Embryonic facial prominence (tissue), 1 donor: ENCODE data around the gene ADARB2.

Experiments
- DNase-seq: peaks from one replicate; pipeline ENCODE4 v3.0.0-alpha.2; 2016; ENCODE audit errors: extremely low spot score

Gene ADARB2

DNA sequence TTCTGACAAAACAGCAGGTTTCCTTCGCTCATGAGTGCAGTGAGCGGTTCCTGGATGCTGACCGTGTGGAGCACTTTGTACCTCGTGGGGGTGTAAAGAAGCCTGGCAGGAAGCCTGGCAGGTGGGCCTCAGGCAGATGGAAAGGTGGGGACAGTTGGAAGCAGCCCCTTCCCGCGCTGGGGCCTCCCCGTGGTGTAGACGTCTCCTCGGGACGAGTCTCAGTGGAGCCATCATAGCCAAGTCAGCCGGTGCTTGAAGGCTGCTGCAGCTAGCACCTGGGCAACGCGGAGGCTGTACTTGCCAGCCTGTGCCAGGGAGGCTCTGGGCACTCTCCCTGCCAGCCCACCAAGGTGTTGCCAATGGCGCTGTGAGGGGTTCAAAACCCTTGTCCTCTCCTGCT, 526.7 kb downstream of the ADARB2 start:
- DNase-seq: no peak

- no peak for DNase-seq
These were observed 527.9 kb downstream of the ADARB2 start for GRCh38 chr10:1209355-1209979.

DNA sequence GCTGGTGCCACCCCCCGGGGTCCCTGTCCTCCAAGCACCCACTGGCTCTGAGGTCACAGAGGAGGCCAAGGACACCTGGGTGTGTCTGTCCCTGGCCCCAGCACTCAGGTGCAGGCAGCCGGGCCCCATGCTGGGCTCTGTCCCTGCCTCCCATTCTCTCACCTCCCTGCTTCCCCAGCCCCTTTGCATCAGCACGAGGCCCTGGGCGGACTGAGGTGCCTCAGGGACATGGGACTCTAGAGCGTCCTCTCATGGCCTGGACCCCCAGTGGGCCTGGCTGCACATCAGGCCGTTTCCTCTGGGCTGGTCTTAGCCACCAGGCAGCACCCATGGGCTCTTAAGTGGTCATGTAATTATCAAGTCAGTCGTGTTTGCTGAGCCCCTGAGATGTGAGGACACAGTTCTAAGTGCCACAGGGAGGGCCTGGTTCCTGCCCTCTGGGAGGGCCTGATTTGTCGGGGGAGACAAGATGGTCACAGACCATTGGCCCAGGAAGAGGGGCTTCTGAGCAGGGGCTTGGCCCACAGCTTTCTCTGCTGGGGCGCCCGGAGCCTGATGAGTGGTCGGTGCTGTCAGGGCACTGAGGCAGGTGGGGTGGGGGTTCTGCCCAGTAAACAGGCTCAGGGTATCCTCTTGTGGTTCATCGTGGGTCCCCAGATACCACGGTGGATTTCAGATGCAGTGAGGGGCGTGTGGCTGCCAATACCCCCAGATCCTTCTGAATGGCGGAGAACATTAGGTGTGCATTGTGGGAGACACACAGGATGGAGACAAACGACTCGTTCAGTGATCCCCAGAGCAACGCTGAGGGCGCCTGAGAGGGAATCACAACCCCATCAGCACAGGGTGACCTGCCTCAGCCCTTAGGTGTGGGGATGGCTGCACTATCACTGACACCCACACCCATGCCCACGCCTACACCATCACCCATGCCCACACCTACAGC, 528.7 kb downstream of the ADARB2 start:
- no peak for DNase-seq

DNA sequence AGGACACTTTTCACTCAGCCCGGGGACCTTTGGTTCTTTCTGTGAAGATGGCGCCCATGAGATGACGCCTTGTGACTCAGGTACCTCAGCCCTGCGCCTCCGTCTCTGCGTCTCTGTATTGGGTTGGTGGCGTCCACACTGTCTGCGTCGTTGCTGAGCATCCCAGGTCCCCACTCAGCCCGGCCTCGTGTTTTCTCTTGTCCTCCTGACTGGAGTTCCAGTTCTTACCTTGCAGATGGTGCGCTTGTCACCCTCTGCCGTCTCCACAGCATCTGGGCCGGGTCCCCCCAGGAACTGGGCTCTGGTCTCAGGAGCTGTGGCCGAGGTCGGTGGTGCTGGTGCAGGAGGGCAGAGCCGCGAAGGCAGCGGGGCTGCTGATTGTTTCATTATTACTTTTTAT, 530.7 kb downstream of the ADARB2 start:
- no peak for DNase-seq

DNA sequence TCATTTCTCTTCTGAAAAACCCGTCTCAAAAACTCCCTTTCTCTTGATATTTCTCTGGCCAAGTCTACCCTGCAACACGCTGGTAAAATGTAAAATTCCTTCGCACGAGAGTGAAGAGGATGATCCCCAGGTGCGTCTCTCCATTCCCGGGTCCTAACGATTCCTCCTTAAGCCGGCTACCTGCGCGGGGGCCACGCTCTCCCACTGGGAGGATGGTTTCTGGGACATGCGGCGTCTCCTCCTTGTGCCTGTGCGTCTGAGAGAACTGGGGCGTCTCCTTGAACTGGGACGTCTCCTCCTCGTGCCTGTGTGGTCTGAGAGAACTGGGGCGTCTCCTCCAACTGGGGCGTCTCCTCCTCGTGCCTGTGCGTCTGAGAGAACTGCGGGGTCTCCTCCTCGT, 531.2 kb downstream of the ADARB2 start:
- DNase-seq: no peak

GRCh38 chr10:1205450-1206030, 531.8 kb downstream of the ADARB2 start:
- no peak for DNase-seq

GRCh38 chr10:1204434-1205326, 532.6 kb downstream of the ADARB2 start:
- DNase-seq: no peak

DNA sequence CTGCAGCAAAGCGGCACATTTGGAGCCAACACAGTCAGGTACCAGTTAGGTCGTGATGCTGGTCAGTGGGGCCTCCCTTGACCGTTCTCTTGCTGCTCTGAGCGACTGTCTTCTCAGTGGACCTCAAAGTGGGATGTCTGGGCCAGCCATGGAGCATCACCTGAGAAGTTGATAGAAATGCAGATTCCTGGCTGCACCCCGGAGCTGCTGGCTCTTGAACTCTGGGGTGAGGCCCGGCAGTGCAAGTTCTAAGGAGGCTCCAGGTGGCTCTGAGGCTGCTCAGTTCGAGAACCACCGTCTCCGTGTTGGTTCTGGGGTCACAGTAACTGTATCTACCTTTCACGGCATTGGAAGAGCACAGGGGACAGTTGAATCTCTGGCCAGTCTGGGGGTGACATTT, 533.6 kb downstream of the ADARB2 start:
- no peak for DNase-seq

DNA sequence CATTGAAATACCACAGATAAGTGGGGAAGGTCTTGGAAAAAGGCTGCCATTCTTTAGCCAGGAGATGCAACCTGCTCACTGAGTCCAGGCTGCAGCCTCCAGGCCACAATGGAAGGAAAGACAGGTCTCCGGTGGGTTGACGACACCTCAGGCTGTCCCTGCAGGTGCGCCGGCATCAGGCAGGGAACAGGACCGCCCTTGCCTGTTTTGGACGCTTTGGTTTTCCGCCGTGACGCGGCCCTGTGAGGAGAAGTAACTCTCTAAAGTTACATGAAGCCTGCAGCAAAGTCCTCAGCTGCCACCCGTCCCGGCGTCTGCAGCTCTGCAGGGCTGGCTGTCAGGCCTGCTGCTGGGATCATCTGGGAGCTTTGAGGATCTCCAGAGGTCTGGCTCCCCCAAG, 534.1 kb downstream of the ADARB2 start:
- DNase-seq: no peak

GRCh38 chr10:1202343-1202742, 535.0 kb downstream of the ADARB2 start:
- DNase-seq: no peak

GRCh38 chr10:1200866-1201807, 536.2 kb downstream of the ADARB2 start:
- DNase-seq: no peak

- no peak for DNase-seq
These were observed 537.2 kb downstream of the ADARB2 start for GRCh38 chr10:1199897-1200721.

DNA sequence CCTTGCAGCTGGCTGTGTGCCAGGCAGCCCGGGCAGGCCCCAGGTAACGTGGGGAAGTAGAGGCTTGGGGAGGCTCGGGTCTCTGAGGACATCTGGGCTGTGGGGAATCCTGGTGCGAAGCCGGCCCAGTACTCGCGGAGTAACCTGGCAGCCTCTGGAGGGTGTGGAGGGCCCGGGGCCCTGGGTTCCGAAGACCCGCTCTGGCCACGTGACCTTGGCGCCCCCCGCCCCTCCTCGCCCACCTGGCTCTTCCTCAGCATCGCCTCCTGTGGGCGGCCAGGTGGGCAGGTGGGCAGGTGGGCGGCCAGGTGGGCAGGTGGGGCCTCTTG, 538.0 kb downstream of the ADARB2 start:
- no peak for DNase-seq

GRCh38 chr10:1198453-1199344, 538.6 kb downstream of the ADARB2 start:
- DNase-seq: no peak

DNA sequence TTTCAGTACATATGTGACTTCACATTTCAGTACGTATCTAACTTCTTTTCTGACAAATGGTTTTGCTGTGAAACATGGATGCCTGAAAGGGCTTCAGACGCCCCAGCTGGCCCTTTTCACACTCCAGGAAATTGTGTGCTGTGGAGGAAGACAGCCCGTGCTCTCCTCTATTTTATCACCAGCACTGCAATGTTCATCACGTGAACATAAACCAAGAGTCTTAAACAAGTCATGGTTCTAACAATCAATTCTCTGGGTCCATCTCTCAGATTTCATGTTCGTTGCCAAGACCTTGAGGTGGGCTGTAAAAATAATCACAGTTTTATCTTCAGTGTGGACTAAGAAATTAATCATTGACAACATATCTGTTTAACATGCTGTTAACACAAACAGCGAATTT, 539.9 kb downstream of the ADARB2 start:
- DNase-seq: no peak

DNA sequence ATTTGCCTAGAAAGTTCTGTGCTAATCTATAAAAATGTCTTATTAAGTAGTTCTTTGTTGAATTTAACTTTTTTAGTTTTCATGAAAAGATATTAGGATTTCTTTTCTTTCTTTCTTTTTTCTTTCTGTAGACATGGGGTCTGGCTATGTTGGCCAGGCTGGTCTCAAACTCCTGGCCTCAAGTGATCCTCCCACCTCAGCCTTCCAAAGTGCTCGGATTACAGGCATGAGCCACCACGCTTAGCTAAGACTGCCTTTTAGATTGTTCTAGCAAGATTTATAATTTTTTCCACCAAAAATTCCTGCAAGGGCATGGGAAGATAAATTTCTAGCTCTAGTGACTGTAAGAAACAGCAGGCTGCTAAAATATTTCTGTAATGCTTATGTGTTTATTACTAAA, 540.7 kb downstream of the ADARB2 start:
- DNase-seq: no peak

- DNase-seq: no peak
These were observed 541.5 kb downstream of the ADARB2 start for GRCh38 chr10:1195828-1196227.

DNA sequence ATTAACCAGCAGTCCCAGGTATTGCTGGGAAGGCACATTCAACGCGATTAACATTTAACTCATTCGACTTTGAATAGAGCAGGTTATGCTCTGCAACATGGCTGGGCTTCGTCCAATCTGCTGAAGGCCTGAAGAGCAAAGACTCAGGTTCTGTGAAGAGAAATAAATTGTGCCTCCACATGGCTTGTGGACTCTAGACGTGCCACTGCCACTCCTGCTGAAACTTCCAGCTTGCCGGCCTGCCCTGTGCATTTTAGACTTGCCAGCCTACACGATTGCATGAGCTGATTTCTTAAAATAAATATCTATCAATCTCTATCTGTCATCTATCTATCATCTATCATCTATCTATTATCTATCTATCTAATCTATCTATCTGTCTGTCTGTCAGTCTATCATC, 543.2 kb downstream of the ADARB2 start:
- DNase-seq: no peak

DNA sequence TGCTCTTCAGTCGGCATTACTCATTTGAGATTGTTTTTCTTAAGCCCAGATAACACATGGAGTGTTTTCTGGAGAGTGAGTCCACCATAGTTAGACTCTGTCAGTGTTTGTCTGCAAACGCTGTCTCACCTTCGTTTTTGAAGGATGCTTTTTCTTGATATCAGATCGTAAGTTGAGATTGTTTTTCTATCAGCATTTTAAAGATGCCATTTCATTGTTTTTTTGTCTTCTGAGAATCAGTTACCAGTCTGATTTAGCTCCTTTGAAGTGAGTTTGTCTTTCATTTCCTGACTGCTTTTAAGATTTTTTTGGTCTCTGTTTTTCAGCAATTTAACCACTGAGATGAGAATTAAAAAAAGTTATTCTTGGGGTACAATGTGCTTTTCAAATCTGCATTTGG, 543.8 kb downstream of the ADARB2 start:
- DNase-seq: no peak
